Stimulated activated naive CD4-positive, alpha-beta T cell (primary cell): ENCODE results near the gene SLC25A47.
"Not testable (repeated sequence)": the region's sequence is repeated elsewhere in the genome, so short reads cannot be mapped to it uniquely, and the experiment has no call there.

Experiments
- DNase-seq, 6 experiments: peaks; one replicate each; lab custom pipeline; 2025; lab: John Stamatoyannopoulos, UW

The SLC25A47 gene

DNA sequence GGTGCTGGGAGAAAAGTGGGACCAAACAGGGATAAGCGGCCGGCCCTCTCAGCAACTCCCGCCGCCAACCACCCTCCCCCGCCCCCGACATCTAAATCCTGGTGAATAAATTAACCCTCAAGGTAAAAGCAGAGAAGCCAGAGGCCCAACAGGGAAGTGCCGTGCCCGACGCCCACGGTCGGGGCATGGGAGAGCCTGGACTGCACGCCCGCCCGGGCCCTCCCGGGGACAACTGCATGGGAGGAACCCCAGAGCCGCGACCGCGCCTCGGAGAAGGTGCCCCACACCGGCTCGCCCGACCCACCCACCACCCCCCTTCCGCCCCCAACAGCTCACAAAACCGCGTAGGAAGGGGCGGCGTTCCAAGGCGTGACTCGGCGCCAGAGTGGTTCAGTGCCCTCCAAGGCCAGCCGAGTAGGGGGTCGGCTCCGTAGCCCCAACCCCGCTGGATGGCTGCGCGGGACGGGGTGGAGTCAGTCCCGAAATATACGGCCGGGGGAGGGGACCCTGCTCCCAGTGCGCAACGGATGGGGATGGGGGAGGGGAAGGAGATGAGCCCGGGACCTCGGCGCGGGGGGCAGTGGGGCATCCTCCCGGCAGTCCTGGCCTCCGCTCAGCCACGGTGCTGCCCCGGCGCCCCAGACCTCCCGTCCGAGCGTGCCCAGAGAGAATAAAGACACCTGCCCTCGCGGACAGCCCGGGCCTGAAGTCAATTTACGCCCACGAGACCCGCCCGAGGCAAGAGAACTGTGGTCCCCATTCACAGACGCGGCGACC, 17.6 kb upstream of the SLC25A47 start:
- peak in 4 of 6 experiments; percentile 20 to 36 (median 25) for DNase-seq

DNA sequence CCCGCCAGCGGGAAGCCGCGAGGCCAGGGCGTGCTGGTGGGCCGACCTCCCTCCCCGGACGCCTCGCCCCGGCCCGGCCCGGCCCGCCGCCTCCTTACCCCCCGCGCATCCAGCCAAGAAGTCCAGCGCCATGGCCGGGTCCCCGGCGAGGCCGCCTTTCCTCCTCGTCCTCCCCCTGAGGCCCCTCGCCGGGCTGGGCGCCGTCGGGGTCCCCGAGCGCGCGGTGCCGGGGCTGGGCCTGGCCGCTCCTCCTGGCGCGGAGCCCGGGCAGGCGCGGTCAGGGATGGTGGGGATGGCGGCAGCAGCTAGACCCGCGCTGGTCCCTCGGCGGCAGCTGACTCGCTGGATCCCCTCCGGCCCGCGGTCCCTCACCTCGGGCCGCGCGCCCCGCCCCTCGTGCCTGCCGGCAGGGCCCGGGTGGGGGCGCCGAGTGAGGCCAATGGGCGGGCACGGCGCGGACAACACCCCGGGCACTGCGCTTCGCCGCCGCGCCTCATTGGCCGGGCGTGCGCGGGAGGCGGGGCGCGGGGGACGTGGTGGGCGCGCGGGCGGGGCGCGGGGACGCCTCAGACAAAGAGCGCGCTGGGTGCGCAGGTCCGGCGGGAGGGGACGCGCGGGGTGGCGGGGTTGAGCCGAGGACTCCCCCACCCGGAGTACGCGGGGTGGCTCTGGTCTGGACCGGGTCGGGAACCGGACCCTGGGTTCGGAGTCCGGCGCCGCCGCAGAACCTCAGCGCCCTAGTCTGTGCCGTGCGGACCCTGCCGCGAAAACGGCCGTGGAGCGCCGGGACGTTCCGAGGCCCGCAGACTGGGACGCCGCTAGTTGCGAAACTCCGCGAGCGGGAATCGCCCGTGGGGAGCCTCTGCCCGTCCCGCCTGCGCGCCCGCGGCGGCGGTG, 16.8 kb upstream of the SLC25A47 start, which contains the start of gene SLC25A29:
TSS of gene SLC25A29 (minus strand) at position 344 of the 897 bp plus-strand sequence. CDS start at position 132, 212 bp downstream.
- DNase-seq, result peak in 5 of 6 experiments; percentile 28 to 59 (median 43)

DNA sequence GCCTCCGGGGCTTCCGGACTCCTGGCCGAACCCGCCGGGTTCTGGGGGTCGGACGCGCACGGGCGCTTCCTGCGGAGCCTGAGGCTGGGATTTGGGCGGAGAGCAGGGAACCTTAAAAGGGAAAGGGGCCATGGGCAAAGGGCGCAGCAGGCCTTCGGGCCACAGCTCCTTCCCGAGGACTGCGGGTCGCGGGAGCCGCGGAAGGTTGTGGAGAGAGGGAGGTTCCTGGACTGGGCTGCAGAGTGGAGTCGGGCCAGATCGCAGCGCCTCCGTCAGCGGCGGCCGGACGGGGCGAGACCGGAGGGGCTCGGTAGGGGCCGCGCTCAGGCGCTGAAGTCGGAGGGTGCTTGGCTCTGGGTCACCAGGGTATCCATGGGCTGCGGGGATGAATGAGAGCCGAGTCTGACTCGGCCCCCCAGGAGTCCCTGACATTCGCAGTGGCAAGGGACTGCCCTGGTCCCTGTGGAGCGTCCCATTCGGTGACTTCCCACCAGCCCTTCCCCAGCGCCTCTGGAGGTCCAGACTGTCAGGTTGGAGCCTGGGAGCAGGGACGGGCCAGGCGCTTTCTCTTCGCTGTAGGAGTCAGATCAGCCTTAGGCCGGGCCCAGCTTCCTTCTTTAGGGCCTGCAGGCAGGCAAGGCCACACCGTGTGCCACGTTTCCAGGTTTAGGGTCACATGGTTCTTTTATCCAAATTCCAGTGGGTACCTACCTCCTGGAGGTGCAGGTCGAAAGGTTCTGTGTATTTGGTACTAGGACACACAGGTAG, 16.0 kb upstream of the SLC25A47 start:
- DNase-seq, result no peak

DNA sequence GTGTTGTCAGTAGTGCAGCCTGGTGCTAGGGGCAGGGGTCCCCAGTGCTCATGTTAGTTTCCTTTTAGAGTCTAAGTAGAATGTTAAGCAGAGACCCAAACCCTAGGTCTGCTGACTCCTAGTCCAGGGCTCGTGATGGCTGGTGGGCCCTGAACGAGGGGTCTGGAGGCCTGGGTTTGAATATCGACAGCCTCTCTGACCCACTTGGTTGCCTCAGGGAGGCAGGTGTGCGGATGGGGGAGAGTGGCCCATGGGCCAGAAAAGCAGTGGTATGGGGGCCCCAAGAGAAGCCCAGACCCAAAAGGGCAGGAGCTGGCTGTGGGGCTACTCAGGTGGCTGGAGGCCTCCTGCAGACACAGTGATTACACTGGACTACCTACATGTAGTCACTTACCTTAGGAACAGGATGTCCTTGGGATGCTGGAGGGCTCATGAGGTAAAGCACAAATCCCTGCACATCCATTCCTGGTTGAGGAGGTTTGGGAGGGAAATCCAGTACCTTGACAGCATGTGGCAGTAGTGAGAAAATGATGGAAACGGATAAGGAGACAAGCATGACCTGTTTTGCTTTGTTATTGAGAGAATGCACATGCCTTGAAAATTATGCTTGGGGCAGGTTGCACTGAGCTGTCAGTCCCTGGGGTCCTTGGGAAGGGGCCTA, 15.2 kb upstream of the SLC25A47 start:
- no peak for DNase-seq

DNA sequence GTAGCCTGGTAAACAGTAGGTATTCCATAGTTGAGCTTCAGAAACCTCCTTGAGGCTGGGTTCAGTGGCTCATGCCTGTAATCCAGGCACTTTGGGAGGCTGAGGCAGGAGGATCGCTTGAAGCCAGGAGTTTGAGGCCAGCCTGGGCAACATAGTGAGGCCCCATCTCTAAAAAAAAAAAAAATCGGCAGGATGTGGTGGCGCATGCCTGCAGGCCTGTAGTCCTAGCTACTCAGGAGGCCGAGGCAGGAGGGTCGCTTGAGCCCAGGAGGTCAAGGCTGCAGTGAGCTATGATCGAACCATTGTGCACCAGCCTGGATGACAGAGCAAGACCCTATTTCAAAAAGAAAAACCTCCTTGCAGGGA, 14.7 kb upstream of the SLC25A47 start:
- DNase-seq, result not testable (repeated sequence)

DNA sequence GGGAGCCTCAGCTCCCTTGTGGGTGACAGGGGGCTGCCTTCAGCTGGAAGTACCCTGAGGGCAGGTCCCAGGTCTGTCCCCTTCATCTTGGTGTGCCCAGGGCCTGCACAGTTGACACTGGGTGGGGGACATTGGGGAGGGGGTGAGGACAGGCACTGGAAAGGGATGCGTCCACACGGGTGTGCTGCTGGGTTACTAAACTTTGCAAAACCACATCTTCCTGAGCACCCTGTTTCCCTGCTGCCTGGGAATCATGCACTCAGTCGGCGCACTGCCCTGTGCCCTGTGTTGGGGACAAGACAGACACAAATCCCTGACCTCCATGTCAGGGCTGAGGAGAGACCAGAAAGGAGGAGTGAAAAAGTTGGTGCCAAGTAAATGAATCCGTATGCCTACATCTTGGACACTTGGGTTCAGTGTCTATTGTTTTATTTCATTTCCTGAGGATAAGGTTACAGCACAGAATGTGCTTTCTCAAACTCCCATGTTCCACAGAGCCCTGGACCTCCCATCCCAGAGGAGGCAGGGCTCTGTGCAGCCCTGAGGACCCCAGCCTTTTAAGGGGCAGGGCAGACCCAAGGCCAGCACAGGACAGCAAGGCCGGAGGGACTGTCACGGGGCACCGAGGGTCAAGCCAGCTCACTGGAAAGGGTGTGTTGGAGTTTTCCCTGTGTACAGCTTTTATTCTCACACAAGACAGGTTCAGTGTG, 14.0 kb upstream of the SLC25A47 start:
- DNase-seq, result no peak

DNA sequence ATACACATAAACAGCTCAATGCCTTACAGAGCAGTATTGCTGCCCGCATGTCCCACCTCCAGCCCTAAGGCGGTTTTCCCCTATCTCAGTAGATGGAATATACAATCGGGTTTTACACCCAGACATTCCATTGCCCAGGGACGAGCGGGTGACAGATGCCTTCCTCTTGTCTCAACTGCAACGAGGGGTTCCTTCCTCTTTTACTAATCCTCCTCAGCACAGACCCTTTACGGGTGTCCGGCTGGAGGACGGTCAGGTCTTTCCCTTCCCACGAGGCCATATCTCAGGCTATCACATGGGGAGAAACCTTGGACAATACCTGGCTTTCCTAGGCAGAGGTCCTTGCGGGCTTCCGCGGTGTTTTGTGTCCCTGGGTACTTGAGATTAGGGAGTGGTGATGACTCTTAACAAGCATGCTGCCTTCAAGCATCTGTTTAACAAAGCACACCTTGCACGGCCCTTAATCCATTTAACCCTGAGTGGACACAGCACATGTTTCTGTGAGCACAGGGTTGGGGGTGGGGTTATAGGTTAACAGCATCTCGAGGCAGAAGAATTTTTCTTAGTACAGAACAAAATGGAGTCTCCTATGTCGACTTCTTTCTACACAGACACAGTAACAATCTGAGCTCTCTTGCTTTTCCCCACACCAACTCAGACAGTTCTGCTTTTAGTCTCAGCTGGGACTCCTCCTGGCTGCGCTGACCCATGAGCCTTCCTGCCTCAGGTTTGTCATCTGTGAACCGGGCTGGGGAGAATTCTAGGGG, 10.8 kb upstream of the SLC25A47 start:
- not testable (repeated sequence) for DNase-seq

DNA sequence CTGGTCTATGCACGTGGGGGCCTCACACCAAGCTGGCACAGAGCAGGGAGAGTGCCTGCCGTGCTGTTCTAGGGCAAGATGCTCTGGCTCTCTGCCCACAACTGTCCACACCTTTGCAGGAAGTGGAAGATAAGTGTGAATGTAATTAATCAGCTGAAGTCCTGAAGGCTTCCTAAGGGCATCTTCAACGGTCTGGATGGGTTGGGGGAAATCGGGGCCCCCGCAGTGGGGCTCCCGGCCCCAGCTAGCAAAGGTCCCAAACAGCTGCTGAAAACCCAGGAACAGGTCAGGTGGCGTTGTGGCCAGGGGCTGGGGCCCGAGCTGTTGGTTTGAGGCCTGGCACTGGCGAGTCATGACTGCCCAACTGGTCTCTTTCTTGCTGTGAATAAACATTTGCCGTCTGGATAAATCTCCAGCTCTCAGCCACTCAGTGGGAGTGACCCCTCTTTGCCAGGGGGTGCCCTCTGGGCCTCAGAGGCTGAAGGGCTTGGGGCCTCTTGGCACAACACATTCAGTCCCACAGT, 10.2 kb upstream of the SLC25A47 start:
- no peak for DNase-seq

DNA sequence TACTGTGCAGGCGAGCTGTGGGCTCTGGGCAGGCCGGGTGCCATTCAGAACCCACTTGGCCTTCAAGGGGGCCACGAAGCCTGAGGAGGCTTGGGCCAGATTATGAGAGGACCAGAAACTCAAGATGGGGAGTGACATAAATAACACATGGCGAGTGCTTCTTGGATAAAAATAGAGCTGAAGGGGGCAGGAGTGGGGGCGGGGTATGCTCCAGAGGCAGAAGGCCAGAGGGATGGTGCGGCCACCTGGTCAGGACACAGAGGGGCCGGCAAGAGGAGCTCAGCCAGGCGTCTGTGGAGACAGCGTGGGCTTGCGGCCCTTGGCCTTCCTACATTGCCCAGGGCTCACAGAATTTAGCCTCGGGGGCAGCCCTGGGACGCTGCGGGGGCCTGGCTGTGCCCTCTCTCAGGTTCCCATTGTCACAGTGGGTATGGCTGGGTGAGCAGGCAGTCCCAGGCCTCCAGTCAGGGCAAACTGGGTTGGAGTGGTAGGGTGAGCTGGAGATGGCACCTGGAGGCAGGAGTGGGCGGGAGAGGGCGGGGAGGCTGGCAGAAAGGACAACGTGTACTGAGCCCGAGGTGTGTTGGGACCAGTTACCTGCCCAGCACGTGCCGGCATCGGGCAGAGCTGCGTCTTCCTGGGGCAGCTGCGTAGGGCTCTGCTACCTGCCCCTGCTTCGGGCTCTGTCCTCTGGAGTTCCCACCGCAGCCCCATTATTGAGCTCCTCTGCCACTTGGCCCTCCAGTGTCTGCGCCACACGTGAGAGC, 9.5 kb upstream of the SLC25A47 start:
- DNase-seq, result no peak

DNA sequence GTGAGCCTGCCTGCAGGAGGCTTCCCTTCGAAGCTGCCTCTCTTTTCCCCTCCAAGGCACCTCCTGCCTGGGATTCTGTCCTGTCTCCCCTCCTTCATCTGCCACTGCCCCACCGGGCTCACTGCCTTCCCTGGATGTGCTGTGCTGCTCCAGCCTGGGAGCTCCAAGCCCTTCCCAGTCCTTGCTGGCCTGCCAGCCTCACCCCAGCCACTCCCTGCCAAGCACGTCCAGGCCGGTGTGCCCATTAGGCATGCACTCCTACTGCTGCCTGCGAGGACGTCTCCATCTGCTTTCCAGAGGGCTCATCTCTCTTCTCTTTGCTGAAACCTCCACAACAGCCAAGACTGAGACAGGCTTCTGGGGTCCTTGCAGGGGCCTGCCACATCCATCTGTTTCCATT, 8.4 kb upstream of the SLC25A47 start:
- no peak for DNase-seq

DNA sequence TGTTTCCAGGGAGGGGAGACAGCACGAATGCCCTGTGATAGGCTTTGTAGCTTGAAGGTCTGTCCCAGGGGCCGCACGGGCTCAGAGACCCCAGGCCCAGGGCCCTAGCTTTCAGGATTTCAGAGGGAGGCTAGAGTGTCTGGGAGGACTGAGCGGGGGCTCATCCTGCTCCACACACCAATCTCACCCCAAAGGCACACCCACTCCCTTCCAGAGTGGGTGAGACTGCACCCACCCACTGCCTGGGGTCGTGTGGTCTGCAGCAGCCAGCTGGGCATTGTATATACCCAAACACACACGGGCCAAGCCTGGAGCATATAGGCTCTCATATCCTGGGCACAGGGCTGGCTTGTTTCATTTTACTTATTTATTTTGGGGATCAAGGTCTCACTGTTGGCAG, 5.8 kb upstream of the SLC25A47 start:
- DNase-seq, result no peak

DNA sequence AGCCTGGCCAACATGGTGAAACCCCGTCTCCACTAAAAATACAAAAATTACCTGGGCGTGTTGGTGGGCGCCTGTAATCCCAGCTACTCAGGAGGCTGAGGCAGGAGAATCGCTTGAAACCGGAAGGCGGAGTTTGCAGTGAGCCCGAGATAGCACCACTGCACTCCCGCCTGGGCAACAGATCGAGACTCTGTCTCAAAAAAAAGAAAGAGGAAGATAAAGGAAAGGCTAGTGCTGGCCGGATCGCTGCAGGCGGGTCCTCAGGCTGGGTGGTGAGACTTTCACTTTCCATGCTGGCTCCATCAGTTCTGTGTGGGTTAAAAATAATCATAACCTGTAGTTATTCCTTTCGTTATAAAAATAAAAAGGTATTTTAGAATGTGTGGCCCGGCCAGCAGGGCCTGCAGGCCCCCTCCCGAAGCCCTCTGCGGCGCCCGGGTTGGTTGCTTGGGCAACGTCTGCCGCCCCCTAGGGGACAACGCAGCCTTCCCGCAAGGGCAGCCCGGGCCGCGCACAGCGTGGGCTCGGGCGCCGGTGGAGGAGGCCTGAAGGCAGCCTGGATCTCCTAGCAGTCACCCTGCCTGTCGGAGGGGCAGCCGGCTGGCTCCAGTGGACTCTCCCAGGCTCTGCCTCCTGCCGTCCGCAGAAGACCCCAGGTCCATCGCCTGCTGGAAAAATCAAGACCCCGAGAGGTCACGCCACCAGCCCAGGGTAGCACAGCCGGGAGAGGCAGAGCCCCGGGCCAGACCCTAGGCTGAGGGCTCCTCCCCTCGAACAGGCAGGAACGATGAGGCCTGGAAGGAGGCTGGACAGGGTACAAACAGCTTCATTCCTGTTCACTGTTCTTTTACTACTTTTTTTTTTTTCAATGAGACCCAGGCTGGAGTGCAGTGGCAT, 5.0 kb upstream of the SLC25A47 start:
- DNase-seq, result peak; percentile 29 to 61 (median 51)

DNA sequence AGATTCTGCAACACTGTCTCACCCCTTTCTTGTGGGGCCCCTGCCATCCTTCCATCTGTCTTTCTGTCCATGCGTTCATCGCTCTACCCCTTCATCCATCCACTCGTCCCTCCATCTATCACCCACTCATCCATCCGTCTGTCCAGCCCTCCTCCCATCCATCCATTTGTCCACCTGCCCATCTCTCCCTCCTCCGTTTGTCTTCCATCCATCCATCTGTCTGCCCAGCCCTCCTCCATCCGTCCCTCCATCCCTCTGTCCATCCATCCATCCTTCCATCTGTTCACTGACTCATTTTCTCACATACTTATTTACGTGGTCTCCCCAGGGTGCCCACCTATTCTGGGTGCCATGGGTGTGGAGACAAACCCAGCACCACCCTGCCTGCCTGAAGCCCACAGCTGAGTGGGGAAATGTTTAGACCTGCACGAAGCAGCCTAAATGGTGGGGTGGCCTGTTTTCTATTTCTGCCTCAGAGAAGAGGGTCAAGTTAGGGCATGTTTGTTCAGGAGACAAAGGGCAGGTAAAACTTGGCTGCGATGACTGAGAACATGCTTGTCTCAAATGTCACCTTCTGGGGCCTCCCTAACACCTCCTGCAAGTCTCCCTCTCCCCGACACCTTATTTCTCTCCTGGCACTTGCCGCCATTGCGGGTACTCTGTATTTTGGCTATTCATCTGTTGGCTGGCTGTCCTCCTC, 2.8 kb upstream of the SLC25A47 start:
- no peak for DNase-seq

DNA sequence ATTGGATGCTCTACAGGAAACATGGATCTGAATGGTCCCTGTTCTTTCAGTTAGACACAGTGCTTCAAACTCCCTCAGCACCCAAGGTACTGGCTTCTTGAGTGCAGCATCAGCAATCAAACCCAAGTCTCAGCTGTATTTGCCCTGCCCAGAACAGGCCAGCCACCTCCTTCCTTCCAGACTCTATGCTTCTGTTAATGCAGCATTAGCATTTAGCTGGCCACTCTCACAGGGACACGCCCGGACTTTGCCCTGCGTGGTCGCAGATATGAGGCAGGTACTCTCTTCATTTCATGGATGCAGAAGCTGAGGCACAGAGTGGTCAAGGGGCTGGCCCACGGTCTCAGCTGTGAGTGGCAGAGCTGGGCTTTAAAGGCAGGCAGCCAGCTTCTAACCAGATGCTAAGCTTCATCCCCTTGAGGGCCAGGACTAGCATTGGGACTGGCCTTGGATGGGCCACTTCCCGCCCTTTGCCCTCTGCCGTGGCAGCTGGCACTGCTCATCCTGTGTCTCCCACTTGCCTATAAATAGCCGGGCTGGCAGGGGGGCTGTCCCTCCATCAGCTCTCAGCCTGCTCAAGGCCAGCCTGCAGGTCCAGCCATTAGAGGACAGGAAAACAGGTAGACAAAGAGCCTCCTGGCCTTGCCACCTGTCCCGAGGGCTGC, 1.5 kb upstream of the SLC25A47 start:
- DNase-seq, result no peak

DNA sequence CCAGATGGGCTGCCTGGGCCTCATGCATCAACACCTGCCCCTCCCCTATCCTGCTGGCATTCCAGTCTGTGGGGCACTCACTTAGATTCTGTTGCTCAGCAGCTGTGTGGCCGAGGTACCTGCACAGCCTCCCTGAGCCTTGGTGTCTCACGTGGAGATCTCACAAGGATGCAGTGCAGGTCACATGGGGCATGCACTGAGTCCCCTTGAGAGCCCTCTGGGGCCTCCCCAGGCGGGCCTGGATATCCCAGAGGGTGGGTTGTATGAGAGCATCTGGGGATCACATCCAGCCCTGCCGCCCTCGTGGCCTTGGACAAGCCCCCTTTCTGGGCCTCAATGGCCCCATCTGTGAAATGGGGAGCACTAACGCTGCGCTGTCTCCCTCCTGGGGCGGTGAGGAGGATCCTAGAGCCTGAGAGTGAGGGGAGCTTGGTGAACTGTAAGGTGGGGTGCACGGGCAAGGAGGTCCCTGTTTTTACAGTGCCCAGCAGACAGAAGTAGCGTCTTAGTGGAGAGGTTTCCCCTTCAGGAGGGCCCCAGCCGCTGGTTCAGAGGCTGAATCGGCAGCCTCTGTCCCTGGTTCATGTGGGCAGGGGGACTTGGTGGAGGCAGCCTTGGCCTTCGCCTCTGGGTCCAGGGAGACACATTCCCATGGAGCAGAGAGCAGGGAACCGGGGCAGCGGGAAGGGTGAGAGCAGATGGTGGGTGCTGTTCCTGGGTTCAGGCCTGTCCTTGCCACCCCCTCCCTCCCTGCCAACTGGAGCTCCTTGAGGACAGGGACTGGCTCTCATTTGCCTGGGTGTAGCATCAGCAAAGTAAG, 791 bp upstream of the SLC25A47 start:
- no peak for DNase-seq

DNA sequence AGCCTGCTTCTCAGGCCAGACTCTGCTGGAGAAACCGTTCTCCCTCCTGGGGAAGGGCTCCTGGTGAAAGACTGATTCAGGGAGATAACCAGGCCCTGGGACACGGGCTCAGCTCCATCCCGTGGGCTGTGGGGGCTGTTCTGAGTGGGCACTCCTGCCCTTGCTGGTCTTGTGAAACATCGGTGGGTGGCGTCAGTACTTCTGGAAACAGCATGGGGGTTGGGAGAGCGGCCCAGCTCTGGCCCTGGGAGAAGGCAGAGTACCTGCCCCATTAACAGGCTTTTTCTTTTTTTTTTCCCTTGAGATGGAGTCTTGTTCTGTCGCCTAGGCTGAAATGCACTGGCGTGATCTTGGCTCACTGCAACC, 786 bp downstream of the SLC25A47 start:
- DNase-seq, result no peak
